OCI-LY7 (cell line): ENCODE data around the gene FYN. TPM values are rescaled to one million over a fixed set of nuclear protein-coding genes. Genes with fewer than 3 reads are reported as not detected.

Experiments
- BruUV-seq: library from RNA; stranded (reverse); fragments of 400-500 nt; replicated peaks from 2 replicates; lab custom pipeline; 2021; lab: Mats Ljungman, UMichigan
- CTCF ChIA-PET: fragments of 300-600 bp; sonication (Branson Sonifier 250); formaldehyde crosslinking; loops from one replicate; lab custom pipeline; 2022; ENCODE audit warnings: antibody characterized with exemption; ENCODE audit not compliant: unreplicated experiment; lab: Charles Lee
- POLR2A ChIA-PET: fragments of 300-600 bp; sonication (Branson Sonifier 250); formaldehyde crosslinking; loops from one replicate; lab custom pipeline; 2022; ENCODE audit warnings: antibody characterized with exemption; lab: Charles Lee
- DNase-seq: peaks from one replicate; pipeline ENCODE4 v3.0.0-alpha.2; 2015; ENCODE audit warnings: low spot score
- H2AFZ ChIP-seq: fragments of 200-600 bp; sonication (generic), shearing (Covaris generic); 2 replicates; pipeline ENCODE4 v1.6.1; 2014; ENCODE audit warnings: mild to moderate bottlenecking, antibody characterized with exemption, low read length, moderate library complexity
- H3K27ac ChIP-seq: fragments of 200-600 bp; sonication (generic); 2 replicates; pipeline ENCODE4 v1.5.1; 2014; ENCODE audit warnings: mixed run types, low read depth, mild to moderate bottlenecking, moderate library complexity, low read length, inconsistent platforms; ENCODE audit not compliant: poor library complexity, severe bottlenecking
- H3K36me3 ChIP-seq: fragments of 200-600 bp; sonication (generic); 2 replicates; pipeline ENCODE4 v1.6.1; 2014; ENCODE audit warnings: mild to moderate bottlenecking, antibody characterized with exemption, low read length, moderate library complexity, mixed read lengths; ENCODE audit not compliant: insufficient read depth
- H3K4me1 ChIP-seq: fragments of 200-600 bp; sonication (generic); 2 replicates; pipeline ENCODE4 v1.5.1; 2014; ENCODE audit warnings: mild to moderate bottlenecking, low read length; ENCODE audit not compliant: insufficient read depth, poor library complexity, severe bottlenecking
- H3K4me2 ChIP-seq: fragments of 200-600 bp; sonication (generic); 2 replicates; pipeline ENCODE4 v1.6.1; 2014; ENCODE audit warnings: mild to moderate bottlenecking, low read length
- H3K4me3 ChIP-seq: fragments of 200-600 bp; sonication (generic); 2 replicates; pipeline ENCODE4 v1.5.1; 2014; ENCODE audit warnings: mild to moderate bottlenecking, low read depth, low read length; ENCODE audit not compliant: poor library complexity, severe bottlenecking
- H3K79me2 ChIP-seq: fragments of 200-600 bp; sonication (generic); 2 replicates; pipeline ENCODE4 v1.6.1; 2016; ENCODE audit warnings: low read depth, mild to moderate bottlenecking, low read length, moderate library complexity, mixed read lengths; ENCODE audit not compliant: insufficient read depth
- H3K9me2 ChIP-seq: fragments of 200-600 bp; sonication (generic); 2 replicates; pipeline ENCODE4 v1.6.1; 2016; ENCODE audit warnings: mild to moderate bottlenecking, low read length, mixed read lengths; ENCODE audit not compliant: insufficient read depth
- H3K9me3 ChIP-seq: fragments of 200-600 bp; sonication (generic); 2 replicates; pipeline ENCODE4 v1.6.1; 2014; ENCODE audit warnings: mild to moderate bottlenecking, mixed run types, low read length, mixed read lengths
- H4K20me1 ChIP-seq: fragments of 200-600 bp; sonication (generic); 2 replicates; pipeline ENCODE4 v1.6.1; 2014; ENCODE audit warnings: mild to moderate bottlenecking, antibody characterized with exemption, low read length, moderate library complexity, mixed read lengths; ENCODE audit not compliant: insufficient read depth
- CTCF ChIP-seq: fragments of 200-600 bp; sonication (generic); conservative IDR thresholded peaks from 2 replicates; pipeline ENCODE4 v1.5.1; 2014; ENCODE audit warnings: mild to moderate bottlenecking, antibody characterized with exemption, low read length, moderate library complexity, mixed read lengths
- EZH2phosphoT487 ChIP-seq: fragments of 200-600 bp; sonication (generic); IDR thresholded peaks from 2 replicates; pipeline ENCODE4 v1.6.1; 2018; ENCODE audit warnings: low read depth, borderline replicate concordance, mild to moderate bottlenecking, mixed run types, antibody characterized with exemption, low read length, moderate library complexity, mixed read lengths
- intact Hi-C: fragments of 100-400 bp; cut with micrococcal nuclease; formaldehyde crosslinking; loops from one replicate; pipeline ENCODE4 v1.10.0; 2022; ENCODE audit not compliant: unreplicated experiment
- total RNA-seq, 2 experiments: library from RNA; depleted of rRNA in 1 of 2; stranded (reverse); fragments of >200 nt in 1 of 2; shearing (Covaris generic) in 1 of 2; gene quantifications; 2 replicates each; pipeline ENCODE4 v1.2.3, GENCODE V29; 2014 to 2022

The FYN gene
- total RNA-seq, 2 experiments from 2014 or later: 57.3 to 92.9 TPM

- TF ChIP-seq EZH2phosphoT487: no peak
- TF ChIP-seq CTCF: no peak
- intact Hi-C loops: no loop called here
- Histone ChIP-seq H2AFZ (no peak overlapping the region), H3K27ac (no peak overlapping the region), H4K20me1 (no peaks in the 10 kb centered on the region), H3K9me3 (no peaks in the 10 kb centered on the region), H3K79me2 (no peaks in the 10 kb centered on the region), H3K4me1 (no peaks in the 10 kb centered on the region), H3K4me3 (no peak overlapping the region), H3K4me2 (no peak overlapping the region), H3K36me3 (0 out of 2 replicates have a peak, but pooled peaks cover 3% of the 10 kb centered on the region), H3K9me2 (no peaks in the 10 kb centered on the region)
- no peak for DNase-seq
- no TSS peak for BruUV-seq
- ChIA-PET CTCF (no interaction called here), POLR2A (interaction anchor here (2.1 kb wide), 1 partner anchor 13 kb away, joined by 6 read pairs; no protein-coding TSS in a partner anchor)
These were observed 59.5 kb downstream of the FYN start for GRCh38 chr6:111813677-111814310.

- Histone ChIP-seq H3K4me3 (no peak overlapping the region), H3K27ac (no peak overlapping the region), H3K9me3 (no peaks in the 10 kb centered on the region), H3K79me2 (no peaks in the 10 kb centered on the region), H3K36me3 (0 out of 2 replicates have a peak, but pooled peaks cover 3% of the 10 kb centered on the region), H3K4me2 (no peak overlapping the region), H2AFZ (no peak overlapping the region), H3K9me2 (no peaks in the 10 kb centered on the region), H3K4me1 (no peaks in the 10 kb centered on the region), H4K20me1 (no peaks in the 10 kb centered on the region)
- POLR2A ChIA-PET: interaction anchor here (2.1 kb wide), 1 partner anchor 13 kb away, joined by 6 read pairs; no protein-coding TSS in a partner anchor
- intact Hi-C loops: no loop called here
- TF ChIP-seq EZH2phosphoT487 (no peak), CTCF (no peak)
- CTCF ChIA-PET: no interaction called here
- DNase-seq: no peak
- BruUV-seq: no TSS peak
These were observed 60.0 kb downstream of the FYN start for GRCh38 chr6:111813237-111813636.
